GM18909 (cell line): ENCODE measurements around the gene KRTAP10-12.

Experiments
- ATAC-seq: cut with Tn5 transposase; IDR thresholded peaks from one replicate; pipeline ENCODE4 v1.9.1; 2021; ENCODE audit warnings: mild to moderate bottlenecking; ENCODE audit not compliant: unreplicated experiment, poor library complexity

KRTAP10-12 gene

DNA sequence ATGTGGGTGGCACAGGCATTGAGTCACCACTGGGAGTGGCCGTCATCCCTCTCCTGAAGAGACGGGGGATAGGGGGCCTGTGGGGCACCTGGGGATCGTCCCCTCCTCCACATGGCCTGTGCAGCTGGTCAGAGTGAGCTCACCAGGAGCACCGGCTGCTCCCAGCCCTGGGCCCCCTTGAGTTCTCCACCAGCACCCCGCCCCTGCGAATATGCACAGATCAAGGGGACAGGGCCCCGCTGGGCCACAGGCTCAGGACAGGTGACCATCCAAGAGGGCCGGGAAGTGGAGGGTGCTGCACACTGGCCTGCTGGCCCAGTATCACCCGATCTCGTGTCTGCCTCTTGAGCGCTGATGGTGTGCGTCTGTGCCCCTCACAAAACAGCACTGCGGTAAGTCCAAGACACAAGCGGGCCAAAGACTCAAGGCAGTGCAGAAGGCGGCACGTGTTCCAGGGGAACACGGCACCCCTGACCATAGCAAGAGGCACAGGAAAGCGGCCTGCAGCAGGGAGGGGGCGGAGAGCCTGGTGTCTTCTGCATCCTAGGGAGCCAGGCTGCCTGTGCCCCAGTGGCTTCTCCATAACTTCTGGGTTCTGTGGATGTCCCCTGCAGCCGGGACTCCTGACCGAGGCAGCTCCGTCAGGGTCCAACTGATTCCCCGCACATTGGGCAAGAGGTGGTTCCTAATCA, 32.5 kb downstream of the KRTAP10-12 start:
- ATAC-seq: no peak

DNA sequence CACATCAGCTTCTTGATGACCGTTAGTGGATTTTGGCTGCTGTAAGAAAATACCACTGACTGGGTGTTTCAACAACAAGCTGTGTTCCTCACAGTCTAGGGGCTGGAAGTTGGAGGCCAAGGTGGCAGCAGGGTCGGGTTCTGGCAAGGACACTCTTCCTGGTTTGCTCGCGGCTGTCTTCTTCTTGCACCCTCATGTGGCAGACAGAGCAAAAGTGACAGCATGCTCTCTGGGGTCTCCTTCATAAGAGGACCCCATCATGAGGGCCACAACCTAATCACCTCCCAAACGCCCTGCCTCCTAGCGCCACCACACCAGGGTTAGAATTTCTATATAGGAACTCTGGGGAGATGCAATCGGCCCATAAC, 33.0 kb downstream of the KRTAP10-12 start:
- ATAC-seq: no peak

DNA sequence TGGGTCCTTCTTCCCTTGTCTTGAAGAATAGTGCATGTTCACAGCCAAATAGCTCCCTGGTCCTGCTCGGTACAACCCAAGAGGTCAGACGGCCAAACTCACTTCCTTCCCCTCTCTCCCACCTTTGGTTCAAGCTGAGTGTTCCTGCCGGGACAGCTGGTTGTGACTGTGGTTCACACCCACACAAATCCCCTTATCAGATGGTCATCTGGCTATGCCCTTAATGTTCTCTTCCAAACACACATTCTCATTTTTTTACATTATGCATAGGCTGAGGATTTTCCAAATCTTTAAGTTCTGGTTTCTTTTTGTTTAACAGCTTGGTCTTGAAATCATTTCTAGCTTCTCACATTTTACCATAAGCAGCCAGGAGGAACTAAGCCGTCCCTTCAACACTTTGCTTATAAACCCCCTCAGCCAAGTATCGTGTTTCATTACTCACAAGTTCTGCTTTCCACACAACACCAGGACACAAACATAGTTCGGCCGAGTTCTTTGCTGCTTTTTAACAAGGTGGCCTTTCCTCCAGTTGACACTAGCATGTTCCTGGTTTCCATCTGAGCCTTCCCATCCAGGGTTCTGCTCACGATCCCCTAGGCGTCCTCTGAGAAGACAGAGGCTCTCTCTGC, 34.1 kb downstream of the KRTAP10-12 start:
- ATAC-seq: no peak

GRCh38 chr21:44732263-44732662, 35.3 kb downstream of the KRTAP10-12 start:
- no peak for ATAC-seq

DNA sequence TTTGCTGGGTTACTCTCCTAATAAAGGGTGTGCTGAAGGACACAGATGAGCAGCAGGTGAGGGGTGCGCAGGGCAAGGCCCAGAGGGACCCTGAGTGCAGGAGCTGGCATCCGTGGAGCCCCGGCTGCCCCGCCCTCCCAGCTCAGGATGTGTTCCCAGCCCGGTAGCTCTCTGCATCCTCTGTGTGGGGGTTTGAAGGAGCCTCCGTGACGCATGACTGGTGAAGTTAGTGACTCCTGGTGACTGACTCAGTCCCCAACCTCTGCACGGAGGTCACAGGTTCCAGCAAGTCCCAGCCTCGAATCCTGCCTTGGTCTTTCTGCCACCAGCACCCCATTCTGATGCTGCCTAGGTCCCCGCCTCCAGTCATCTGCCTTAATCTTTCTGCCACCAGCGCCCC, 36.0 kb downstream of the KRTAP10-12 start:
- ATAC-seq: no peak

DNA sequence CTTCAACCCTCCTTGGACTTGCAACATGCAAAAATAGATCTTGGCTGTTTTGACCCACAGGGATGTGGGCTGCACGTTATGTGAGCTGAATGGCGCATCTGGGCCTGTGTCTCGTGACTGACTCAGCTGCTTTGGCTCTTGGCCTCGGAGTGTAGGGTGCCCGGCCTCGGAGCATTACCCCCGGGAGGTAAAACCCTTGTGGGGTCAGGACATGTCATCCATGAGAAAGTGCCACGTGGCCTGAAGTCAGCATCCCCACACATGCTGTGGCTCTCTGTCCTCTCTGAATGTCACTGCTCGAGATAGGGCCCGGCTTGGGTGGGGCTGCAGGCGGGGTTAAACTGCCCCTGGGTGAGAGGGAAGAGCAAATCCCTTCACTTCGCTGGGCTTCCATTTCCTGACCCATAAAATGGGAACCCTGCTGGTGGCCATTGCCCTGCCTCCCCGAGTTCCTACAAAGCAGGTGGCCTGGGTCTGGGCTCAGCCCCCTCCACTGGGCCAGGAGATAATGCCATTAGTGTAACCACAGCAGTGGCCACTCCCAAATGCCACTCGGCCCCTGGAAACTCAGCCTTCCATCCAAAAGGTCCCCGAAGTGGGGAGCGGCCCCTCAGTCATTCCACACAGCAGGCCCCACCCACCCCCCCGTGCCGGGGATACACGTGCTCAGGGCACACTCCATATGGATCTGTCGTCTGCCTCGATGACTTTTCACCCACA, 37.2 kb downstream of the KRTAP10-12 start:
- ATAC-seq: no peak

DNA sequence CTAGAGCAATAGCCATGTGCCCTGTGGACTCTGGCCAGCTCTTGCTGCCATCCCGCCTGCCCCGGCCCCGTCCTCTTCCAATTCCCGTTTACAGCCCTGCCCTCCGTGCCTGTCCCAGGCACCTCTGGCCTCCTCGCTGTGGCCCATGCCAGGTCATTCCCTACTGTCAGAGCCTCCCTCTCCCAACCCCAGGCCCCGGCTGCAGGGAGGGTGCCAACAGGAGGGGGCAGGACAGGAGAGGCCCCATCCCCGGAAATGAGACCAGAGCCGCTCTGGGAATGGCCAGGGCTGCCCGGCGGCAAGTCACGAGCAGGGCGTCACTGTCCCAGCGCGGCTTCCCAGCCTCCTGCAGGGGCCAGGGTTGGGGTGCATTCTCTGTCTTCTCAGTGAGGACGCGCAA, 37.9 kb downstream of the KRTAP10-12 start:
- no peak for ATAC-seq

- ATAC-seq: no peak
These were observed 38.8 kb downstream of the KRTAP10-12 start for GRCh38 chr21:44735821-44736220.

- no peak for ATAC-seq
These were observed 39.5 kb downstream of the KRTAP10-12 start for GRCh38 chr21:44736291-44737004.

GRCh38 chr21:44737706-44738354, 40.9 kb downstream of the KRTAP10-12 start:
- no peak for ATAC-seq

DNA sequence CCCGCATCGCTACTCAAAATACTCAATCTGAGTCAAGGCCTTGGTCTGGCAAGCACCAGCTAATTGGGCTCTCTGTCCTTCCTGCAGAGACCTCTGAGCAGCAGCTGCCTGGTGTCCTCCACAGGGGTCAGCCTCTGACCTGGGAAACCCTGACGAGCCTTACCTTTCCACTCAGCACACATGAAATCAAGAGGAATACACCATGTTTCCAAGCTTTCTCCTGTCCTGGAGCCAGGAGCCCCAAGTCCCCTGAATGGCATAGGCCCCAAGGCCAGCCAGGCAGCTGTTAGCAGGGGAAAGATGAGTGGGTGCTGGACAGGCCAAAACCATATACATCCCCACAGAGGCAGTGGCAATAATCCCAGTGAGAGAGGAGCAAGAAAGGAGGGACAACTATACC, 41.6 kb downstream of the KRTAP10-12 start:
- no peak for ATAC-seq

- no peak for ATAC-seq
These were observed 42.3 kb downstream of the KRTAP10-12 start for GRCh38 chr21:44739316-44739715.

DNA sequence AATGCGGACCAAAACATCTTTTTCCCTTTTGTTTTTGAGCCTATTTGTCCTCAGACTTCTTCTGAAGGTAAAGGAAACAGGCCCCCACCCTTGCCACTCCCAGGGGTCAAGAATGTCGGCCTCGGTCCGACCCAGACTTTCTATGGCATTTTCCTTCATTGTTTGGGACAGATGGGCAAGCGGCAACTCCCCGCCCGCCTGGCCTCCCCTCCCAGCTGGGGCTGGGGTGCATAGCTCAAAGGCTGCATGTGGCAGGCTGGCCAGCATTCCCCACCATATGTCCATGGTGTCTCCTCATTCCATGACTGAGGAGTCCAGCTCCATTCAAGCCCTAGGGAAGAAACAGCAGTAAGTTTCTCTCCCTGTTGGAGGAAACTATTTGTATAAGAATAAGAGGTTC, 43.8 kb downstream of the KRTAP10-12 start:
- no peak for ATAC-seq

GRCh38 chr21:44741921-44742320, 44.9 kb downstream of the KRTAP10-12 start:
- ATAC-seq: no peak

DNA sequence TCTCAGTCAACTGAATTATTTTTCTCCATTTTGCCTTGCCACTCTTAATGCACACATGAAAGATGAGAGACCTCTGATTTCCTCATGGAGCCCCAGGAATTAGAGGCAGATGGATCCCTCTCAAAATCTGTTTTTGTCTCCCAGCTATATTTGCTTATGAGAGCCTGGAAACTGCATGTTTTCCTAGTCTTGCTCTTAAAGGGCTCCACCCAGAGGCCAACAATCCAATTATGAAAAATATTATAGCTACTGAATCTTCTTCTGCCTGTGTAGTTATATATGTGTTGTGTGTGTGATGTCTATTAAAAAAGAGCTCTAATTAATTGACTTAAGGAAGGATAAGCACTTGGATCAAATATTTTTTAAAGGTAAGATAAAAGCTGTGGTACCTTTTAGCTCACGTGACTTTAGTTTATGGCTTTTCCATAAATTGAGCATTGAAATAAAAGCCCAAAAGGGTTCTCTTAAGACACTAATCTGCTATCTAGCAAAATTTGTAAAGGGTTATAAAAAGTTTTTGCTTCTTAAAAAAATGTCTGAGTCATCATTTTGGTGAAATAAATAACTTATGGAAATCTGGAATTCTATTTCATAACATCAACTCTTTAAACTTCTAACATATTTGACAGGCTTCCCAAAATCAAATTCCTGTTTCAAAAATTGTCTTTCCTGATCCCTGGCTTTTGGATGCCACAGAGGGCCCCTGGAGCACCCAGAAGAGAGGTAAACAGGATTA, 45.6 kb downstream of the KRTAP10-12 start:
- ATAC-seq: no peak
